HG03175 (cell line): ENCODE results near the gene TRPM2.

ENCODE experiments used
- ATAC-seq: cut with Tn5 transposase; IDR thresholded peaks from one replicate; pipeline ENCODE4 v1.9.1; 2021; ENCODE audit warnings: mild to moderate bottlenecking, moderate library complexity; ENCODE audit not compliant: unreplicated experiment

TRPM2 gene

DNA sequence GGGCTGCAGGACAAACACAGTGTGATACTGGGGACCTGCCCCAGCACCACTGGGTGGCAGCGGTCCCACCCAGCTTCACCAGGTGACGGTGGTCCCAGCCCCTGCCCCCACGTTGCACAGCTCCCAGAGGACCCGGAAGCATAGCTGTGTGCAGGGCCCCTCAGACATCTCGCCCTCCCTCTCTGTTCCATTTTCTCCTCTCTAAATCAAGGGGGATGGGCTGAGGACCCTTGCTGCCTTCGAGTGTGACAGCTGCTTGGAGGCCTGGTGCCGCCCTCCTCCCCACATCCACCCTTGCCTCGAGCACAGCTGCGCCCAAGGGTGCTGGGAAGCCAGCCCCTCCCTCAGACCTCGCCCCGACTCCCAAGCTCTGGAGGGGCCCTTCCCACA is 85.8 kb downstream of the TRPM2 start:
- ATAC-seq = no peak

DNA sequence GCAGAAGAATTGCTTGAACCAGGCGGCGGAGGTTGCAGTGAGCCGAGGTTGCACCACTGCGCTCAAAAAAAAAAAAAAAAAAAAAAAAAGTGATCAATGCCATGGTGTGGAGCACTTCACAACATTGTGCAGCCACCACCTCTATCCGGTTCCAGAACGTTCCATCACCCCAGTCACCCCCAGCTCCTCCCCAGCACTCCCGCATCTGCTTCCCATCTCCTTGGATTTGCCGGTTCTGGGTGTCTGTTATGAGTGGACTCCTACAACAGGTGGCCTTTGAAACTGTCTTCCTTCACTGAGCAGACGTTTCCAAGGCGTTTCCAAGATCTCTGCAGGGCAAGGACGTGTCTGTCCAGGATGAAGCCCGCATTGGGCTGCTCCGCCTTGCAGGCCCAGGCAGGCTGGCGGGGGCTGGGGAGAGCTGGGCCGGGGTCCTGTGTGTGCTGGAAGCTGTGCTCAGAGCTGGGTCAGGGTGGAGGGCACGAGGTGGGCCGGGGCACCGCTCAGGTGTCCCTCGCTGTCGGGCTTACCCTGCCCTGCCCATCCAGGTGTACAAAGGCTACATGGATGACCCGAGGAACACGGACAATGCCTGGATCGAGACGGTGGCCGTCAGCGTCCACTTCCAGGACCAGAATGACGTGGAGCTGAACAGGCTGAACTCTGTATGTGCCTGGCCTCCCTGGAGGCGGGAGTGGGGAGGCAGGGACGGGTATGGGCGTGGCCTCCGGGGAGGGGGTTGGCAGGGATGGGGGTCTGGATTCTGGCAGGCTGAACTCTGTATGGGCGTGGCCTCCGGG is 87.0 kb downstream of the TRPM2 start:
- ATAC-seq = no peak

DNA sequence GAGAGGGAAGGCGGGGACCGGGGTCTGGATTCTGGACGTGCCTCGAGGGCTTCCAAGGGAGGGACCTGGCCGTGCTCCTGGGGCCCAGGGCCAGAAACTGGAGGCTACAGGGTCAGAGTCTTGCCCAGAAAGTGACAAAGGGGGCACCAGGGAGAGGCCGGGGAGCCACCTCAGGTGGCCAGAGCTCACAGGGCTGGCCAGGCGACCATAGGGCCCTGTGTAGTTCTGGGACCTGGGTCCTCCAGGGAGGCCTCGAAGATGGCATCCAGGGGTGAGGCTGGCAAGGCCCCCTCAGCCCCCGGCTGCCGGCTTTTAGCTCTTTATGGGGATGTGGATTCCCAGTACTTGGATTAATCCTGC is 87.6 kb downstream of the TRPM2 start:
- no peak for ATAC-seq

DNA sequence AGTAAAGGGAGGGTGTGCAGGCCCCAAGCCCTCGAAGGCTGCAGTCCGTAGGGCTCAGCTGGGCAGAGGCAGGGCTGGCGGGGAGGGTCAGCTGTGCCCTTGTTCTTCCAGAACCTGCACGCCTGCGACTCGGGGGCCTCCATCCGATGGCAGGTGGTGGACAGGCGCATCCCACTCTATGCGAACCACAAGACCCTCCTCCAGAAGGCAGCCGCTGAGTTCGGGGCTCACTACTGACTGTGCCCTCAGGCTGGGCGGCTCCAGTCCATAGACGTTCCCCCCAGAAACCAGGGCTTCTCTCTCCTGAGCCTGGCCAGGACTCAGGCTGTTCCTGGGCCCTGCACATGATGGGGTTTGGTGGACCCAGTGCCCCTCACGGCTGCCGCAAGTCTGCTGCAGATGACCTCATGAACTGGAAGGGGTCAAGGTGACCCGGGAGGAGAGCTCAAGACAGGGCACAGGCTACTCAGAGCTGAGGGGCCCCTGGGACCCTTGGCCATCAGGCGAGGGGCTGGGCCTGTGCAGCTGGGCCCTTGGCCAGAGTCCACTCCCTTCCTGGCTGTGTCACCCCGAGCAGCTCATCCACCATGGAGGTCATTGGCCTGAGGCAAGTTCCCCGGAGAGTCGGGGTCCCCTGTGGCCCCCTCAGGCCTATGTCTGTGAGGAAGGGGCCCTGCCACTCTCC is 88.3 kb downstream of the TRPM2 start:
- ATAC-seq = no peak

DNA sequence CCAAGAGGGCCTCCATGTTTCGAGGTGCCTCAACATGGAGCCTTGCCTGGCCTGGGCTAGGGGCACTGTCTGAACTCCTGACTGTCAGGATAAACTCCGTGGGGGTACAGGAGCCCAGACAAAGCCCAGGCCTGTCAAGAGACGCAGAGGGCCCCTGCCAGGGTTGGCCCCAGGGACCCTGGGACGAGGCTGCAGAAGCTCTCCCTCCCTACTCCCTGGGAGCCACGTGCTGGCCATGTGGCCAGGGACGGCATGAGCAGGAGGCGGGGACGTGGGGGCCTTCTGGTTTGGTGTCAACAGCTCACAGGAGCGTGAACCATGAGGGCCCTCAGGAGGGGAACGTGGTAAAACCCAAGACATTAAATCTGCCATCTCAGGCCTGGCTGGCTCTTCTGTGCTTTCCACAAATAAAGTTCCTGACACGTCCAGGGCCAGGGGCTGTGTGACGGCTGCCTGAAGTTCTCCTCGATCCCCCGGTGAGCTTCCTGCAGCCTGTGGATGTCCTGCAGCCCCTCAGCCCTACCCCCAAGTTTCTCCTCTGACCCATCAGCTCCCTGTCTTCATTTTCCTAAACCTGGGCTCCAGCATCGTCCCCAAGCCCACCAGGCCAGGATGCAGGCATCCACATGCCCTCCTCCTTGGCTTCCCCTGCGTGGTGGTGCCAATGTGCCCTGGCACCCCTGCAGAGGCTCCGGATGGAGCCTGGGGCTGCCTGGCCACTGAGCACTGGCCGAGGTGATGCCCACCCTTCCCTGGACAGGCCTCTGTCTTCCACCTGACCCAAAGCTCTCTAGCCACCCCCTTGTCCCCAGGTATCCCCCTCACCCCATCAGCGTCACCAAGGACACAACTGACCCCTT is 89.1 kb downstream of the TRPM2 start:
- ATAC-seq = no peak

DNA sequence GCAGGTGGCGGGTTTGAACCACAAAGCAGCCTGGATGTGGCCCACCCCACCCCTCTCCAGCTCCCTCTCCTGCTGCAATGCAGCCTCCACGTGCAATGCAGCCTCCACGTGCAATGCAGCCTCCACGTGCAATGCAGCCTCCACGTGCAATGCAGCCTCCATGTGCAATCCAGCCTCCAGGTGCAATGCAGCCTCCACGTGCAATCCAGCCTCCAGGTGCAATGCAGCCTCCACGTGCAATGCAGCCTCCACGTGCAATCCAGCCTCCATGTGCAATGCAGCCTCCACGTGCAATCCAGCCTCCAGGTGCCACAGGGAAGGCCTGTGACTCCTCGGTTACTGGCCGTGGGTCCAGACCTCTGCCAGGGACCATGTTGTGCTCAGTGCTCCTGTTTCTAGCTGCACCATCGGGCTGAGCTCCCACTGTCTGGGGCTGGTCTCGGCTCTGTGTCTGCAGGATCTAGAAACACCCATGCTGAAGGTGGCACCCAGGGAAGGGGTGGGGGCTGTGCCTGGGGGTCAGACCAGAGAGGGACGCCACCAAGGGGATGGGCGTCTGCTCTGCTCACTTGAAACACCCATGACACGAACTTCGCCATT is 90.0 kb downstream of the TRPM2 start:
- ATAC-seq = no peak

DNA sequence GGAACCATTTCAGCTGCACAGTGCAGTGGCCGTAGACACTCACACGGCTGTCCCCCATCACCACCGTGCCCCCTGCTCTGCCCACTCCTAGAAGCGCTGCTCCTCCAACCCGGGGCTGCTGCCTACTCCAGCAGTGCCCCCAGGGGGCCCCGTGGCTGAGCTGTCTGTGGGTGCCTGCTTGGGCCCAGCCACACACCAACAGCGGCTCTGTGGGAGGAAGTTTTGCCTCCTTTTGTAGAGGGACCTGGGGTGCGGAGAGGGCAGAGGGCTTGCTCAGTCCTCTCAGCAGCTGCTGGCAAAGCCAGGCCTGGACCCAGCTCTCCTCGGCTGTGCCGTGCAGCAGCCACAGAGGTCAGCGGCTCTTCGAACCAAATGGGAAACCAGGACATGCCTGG is 90.5 kb downstream of the TRPM2 start:
- ATAC-seq = no peak

DNA sequence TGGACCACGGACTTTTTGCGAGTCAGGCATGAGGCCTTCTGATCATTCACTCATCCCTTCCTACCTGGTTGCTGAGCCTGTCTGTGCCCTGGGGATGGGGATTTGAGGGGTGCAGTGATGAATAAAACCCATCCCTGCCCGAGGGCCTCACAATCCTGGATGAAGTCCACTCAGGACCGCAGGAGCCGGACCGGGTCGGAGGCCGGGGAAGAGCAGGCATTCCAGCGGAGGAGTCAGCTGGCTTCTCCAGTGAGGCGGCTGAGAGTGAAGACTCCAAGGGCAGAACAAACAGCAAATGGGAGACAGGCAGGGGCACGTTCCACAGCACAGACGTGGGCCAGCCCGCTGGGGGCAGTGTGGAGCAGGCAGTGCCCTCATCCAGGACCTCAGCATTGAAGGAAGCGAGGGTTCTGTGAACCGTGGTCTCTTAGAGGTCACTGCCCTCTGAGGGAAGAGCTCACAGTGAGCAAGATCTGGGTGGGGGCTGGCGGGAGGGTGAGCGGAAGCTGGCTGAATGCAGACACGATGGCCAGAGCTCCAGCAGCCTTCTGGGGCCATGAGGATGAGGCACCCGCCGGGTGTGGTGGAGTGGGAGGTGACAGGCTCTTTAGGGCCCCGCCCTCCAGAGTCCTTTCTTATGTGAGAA is 91.0 kb downstream of the TRPM2 start:
- ATAC-seq = no peak

DNA sequence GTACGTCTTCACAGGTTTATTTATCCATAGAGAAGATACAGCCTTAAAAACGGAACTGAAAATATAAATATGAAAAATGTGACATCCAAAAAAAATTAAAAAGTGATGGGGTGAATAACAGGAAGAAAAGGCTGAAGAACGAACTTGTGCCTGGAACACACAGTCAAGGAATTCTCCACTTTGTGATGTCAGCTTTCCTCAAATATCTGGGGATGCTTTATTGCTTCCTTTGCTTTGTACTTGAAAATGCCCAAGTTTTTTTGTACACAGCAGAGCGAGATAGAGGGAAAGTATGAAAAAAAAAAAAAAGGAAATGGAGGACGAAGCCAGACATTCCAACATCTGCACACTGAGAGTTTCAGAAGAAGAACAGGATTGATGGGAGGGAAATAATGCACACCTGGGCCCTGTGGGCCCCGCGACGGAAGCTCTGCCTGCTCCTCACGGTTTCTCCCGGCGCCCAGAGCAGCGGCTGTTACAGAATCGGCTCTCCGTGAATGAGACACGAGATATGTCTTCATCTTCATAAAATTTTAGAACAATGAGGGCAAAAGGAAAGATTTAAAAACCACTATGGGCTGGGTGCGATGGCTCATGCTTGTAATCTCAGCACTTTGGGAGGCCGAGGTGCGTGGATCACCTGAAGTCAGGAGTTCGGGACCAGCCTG is 91.9 kb downstream of the TRPM2 start:
- ATAC-seq = no peak

DNA sequence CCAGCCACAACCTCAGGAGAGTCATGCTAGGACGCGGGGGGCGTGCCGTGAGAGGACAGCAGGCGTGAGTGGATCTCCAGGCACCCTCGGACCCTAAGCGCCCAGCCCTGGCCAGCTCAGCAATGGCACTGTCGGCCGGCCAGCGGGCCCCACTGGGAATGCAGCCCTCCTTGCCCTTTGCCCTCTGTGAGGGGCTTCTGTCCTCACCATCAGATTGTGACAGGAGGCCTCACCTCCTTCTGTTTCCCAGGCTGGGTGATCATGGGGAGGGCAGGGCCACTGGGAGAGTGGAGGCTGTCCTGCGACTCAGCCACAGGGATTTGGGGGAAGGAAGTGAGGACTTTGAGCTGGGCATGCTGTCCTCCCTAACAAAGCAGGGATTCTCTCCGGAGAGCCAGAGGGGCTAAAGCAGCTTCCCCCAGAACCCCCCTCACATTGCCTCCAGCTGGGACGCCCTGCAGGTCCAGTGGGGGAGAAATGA is 95.3 kb downstream of the TRPM2 start:
- ATAC-seq = no peak

DNA sequence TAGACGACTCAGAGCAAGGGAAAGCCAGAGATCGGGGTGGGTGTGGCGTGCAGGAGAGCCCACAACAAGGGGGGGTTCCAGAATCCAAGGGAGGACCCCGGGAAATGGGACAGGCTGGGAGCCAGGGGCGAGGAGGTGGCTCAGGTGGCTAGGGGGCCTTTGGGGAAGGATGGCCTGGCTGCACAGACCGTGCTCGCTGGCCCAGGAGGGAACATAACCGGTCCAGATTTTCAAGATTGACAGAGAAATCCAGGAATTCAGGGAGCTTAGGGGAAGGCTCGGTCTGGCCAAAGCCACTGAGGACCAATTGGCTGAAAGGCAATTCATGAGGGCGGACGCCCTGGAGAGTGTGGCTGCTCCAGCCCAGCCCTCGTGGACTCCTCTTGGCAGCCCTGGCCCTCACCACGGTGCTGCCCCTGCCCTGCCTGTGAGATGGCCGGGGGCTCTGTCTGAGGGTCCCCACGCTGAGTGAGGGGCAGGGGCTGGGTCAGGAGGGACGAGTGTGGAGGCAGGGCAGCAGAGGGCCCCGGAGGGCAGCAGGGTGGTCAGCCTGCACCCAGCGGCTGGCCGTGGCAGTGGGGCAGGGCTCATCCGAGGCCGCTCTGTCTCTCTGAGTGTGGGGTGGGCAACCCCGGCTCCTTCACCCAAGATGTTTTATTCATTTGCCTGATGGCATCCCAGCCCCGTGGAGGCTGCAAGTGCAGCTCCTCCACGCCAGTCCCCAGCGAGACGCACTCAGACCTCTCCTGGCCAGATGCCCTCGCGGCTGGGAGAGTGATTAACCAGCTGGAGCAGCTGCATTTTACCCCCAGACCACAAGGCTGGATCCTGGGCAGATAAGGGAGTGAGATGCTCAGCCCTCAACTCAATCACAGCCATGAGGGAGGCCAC is 96.3 kb downstream of the TRPM2 start:
- no peak for ATAC-seq

DNA sequence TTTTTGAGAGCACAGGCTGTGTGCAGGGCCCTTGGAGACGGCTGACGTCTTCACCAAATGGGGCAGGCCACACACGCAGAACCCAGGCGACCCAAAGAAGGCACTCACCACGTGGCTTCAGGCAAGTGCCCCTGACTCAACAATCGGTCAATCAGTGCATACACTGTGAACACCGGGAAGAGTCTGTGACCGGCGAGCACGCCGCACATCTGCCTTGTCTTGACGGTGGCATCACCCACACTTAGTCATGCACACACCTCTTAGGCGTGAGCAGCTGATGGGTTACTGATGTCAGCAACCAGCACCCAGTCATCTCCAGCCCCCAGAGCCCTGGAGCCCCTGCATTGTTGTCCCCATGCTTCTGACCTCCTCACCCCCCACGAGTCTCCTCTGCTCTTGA is 97.0 kb downstream of the TRPM2 start:
- no peak for ATAC-seq

DNA sequence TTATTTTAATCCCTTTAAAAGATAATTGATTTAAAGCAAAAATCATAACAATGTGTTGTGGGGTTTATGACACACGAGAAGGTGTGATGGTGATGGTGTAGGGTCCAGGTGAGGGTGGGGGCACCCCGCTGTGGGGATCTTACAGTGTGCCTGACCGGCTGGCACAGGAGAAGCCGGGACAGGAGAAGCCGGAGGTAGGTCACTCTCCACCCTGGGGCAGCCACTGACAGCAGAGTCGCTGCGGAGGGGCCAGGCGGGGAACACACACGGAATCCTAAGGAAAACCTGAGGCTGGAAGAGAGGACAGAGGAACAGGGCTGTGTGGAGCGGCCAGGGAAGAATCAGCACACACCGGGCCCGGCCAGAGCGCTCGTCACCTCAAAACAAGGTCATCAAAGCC is 97.6 kb downstream of the TRPM2 start:
- ATAC-seq = no peak

DNA sequence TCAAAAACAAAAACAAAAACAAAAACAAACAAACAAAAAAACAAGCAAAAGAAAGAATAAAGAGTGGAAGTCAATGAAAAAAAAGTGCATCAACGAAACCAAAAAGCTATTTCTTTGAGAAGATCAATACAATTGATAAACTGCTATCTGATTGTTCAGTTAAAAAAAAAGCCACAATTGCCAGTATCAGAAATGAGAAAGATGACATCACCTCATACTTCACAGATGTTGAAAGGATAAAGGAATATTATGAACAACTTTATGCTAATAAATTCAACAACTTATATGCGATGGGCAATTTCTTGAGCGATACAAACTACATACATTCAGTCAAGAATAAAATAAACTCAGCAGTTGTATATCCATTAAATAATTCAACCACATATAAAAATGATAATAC is 99.7 kb downstream of the TRPM2 start:
- ATAC-seq = no peak

DNA sequence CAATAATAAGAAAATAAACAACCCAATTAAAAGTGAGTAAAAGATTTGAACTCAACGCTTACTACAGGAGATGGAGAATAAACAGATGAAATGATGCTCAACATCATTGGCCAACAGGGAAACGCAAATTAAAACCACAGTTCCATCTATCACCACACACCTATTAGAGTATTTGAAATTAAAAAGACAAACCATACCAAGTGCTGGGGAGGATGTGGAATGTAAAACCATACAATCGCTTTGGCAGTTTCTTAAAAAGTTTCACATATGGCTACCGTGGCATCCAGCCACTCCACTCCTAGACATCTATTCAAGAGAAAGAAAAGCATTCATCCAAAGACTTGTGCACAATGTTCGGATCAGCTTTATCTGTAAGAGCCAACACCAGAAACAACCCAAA is 100.6 kb downstream of the TRPM2 start:
- no peak for ATAC-seq

DNA sequence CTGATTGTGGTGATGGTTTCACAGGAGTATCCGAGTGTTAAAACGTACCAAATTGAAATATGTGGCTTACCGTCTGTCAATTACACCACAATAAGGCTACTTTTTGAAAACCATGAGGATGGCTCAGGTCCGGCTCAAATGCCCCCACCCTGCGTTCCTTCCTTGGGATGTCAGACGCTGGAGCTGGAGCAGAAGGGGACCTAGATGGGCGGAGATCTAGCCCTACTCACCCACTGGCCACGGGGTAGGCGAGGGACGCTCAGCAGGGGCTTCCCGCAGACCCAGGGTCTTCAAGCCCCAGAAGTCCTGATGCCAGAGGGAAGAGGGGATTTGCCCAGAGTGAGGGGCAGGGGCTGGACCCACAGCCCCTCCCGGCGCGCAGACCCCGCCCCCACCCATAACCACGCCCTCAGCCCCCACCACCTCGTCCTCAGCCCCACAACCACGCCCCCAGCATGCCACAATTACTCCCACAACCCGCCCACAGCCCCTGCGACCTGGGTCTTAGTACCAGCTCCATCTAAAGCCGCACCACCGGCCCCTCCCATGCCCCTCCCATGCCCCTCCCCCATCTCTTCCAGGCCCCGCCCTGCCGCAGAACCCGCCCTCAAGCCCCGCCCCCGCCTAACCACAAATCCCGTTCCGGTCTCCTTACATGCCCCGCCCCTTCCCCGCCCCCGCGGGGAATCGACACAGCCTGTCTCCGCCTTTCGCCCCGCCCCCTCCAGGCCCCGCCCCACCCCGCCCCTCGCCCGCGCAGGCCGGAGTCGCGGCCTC is 101.5 kb downstream of the TRPM2 start, which contains the start of gene LRRC3:
TSS of gene LRRC3 (plus strand) at position 764 of the 777 bp plus-strand sequence. CDS start 1,135 bp downstream, outside the sequence.
- peak; percentile 52 for ATAC-seq

DNA sequence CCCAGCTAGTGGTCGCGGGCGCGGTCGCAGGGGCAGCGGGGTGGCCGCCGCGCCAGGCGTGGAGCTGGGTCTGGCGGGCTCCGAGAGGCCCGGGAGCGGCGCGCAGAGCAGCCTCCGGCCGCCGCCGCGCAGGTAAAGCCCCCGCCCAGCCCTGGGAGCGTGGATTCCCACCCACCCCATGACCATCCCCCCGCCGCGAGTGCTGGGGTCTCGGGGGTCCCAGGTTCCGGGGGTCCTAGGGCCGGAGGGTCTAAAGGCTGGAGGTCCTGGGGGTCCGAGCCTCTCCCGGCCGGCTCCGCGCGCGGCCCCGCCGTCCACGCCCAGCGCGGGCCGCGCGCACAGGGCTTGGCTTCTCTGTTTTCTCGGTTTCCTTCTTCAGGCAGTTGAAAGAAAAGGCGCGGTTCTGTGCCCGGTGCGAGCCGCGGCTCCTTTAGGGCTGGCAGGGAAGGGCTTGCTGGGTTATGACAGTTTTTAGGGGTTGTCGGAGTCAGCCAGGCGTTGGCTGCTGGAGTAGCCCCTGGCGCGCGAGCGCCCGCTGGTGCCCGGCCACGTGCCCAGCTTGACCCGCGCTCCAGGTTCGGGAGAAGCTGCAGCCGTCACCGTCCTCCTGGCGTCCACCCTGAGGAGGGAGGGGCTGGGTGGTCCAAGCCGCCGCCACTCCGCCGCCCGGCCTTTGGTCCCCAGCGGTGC is 102.2 kb downstream of the TRPM2 start:
- no peak for ATAC-seq
